NT2/D1 (cell line): Measurements from ENCODE around the gene PLCG2.

Experiments used
- YY1 ChIP-seq: IDR thresholded peaks from 2 replicates; pipeline ENCODE4 v1.6.1; 2011; ENCODE audit not compliant: insufficient read length, insufficient read depth
- ZNF274 ChIP-seq: IDR thresholded peaks from 2 replicates; pipeline ENCODE4 v1.6.1; 2011; ENCODE audit warnings: mild to moderate bottlenecking, low read depth, low read length

DNA sequence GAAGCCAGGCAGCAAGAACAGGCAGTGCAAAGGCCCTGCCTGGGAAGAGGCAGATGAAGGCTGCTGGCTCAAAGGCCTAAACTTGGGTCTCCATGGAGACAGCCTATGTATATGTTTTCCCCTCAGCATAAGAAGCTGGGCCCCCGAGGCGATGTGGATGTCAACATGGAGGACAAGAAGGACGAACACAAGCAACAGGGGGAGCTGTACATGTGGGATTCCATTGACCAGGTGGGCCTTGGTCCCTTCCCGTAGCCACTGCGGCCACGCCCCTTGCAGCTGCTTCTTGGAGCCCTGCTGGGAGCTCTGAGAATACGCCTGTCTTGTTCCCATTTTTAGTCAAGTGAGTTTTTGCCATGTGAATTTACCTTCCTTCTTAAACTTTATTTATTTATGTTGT lies 126.2 kb downstream of the PLCG2 start:
- TF ChIP-seq ZNF274 (no peak), YY1 (no peak)
